VCaP (cell line): ENCODE measurements around the gene APELA.
A peak's percentile ranks its signal among the peaks of the same experiment; 100 is the strongest.

Source experiments
- H3K27ac ChIP-seq: fragments of 450-650 bp; 2 replicates; pipeline ENCODE4 v1.5.1; 2017
- CTCF ChIP-seq: fragments of 450-650 bp; conservative IDR thresholded peaks from 2 replicates; pipeline ENCODE4 v1.5.1; 2017; ENCODE audit warnings: mild to moderate bottlenecking, moderate library complexity

The APELA gene

GRCh38 chr4:164871673-164872072 lies 5.3 kb upstream of the APELA start:
- no peak for TF ChIP-seq CTCF
- H3K27ac ChIP-seq: peak overlapping the region; percentile 83; the same call in 1 of the 2 replicates

GRCh38 chr4:164872481-164872880 lies 4.5 kb upstream of the APELA start:
- TF ChIP-seq CTCF: no peak
- H3K27ac ChIP-seq: peak overlapping the region; percentile 83

GRCh38 chr4:164874789-164875188 lies 2.2 kb upstream of the APELA start:
- no peak for TF ChIP-seq CTCF
- peak overlapping the region; percentile 83 for H3K27ac ChIP-seq

- peak overlapping the region; percentile 83 for H3K27ac ChIP-seq
- TF ChIP-seq CTCF: no peak
These were observed 3.7 kb downstream of the APELA start for GRCh38 chr4:164880489-164881262.

GRCh38 chr4:164888096-164888715 lies 11.2 kb downstream of the APELA start:
- no peak for TF ChIP-seq CTCF
- peak overlapping the region; percentile 32 for H3K27ac ChIP-seq

- no peak overlapping the region for H3K27ac ChIP-seq
- no peak for TF ChIP-seq CTCF
These were observed 13.7 kb downstream of the APELA start for GRCh38 chr4:164890691-164891090.

- no peak overlapping the region for H3K27ac ChIP-seq
These were observed 15.0 kb downstream of the APELA start for GRCh38 chr4:164892018-164892417.

More at GRCh38 chr4:164892018-164892417, 15.0 kb downstream of the APELA start:
- no peak for TF ChIP-seq CTCF
